Iris pigment epithelial cell (primary cell): ENCODE measurements around the gene BHLHE41.

Experiments
- DNase-seq: peaks from one replicate; pipeline ENCODE4 v3.0.0-alpha.2; 2011; ENCODE audit warnings: low read depth

Gene BHLHE41

DNA sequence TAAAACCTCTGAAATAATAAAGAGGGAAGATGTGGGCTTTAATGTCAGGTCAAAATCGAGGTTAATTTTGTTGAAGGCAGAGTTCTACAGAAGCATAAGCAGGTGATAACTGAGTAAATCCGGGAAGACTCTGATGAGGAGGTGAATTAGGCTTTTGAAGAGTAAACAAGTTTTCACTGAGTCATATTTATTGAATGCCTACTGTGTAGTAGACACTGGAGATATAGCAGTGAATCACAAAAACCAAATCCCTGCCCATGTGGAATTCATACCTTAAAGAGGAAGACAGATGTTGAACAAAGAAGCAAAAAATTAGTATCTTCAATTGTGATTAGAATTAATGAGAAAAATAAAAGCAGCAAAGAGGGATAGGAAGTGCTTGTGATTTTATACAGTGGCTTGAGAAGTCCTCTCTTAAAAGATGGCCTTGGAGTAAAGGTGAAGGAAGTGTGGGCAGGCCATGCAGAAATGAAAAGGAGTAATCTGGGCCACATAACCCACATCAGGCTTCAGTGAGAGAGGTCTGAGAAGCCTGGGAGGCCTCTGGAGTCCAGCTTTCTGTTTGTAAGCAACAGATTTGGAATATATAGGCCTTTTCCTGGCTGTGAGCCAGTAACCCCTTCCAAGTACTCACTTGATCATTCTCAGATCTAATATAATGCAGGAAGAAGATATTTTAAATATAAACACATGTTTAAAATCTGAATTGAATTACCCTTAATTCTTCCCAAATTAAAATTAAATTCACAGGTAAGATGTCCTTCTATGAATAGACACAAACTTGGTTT, 46.7 kb downstream of the BHLHE41 start:
- DNase-seq, result peak; percentile 64
